BJ (cell line): Measurements from ENCODE around the gene TMEM50B. TPM values are rescaled to one million over a fixed set of nuclear protein-coding genes. Genes with fewer than 3 reads are reported as not detected.

Experiments
- CTCF ChIA-PET: fragments of 350-600 bp; formaldehyde crosslinking; extraction: SDS; loops from one replicate; lab custom pipeline; 2021; ENCODE audit warnings: antibody characterized with exemption, inconsistent platforms; lab: Yijun Ruan, JAX
- POLR2A ChIA-PET: fragments of 300-600 bp; sonication (Branson Sonifier 250); formaldehyde crosslinking; extraction: SDS; loops from one replicate; lab custom pipeline; 2021; ENCODE audit warnings: antibody characterized with exemption; lab: Charles Lee
- DNase-seq: peaks from one replicate; pipeline ENCODE4 v3.0.0-alpha.2; 2011; ENCODE audit warnings: low read depth
- H3K27me3 ChIP-seq: 2 replicates; pipeline ENCODE4 v1.6.0; 2011; ENCODE audit warnings: low read length; ENCODE audit not compliant: control insufficient read depth, insufficient read depth
- H3K36me3 ChIP-seq: 2 replicates; pipeline ENCODE4 v1.5.1; 2011; ENCODE audit warnings: low read length; ENCODE audit not compliant: control insufficient read depth, insufficient read depth
- H3K4me3 ChIP-seq: 2 replicates; pipeline ENCODE4 v1.5.1; 2011; ENCODE audit warnings: low read depth, mild to moderate bottlenecking, control low read depth, low read length
- polyA plus RNA-seq: library from polyadenylated mRNA; depleted of rRNA; stranded (reverse); fragments of >200 nt; gene quantifications from 2 replicates; pipeline ENCODE4 v1.2.3, GENCODE V29; 2011
- TF ChIP-seq, protein P1 (sequence below): IDR thresholded peaks from 2 replicates; pipeline ENCODE4 v1.5.1; 2011; ENCODE audit warnings: low read depth, mild to moderate bottlenecking, control low read depth, inconsistent platforms, low read length, moderate library complexity; ENCODE audit not compliant: insufficient read depth

TMEM50B gene
- polyA plus RNA-seq, 1 experiment: 23.5 TPM

- TF ChIP-seq, protein P1, sequence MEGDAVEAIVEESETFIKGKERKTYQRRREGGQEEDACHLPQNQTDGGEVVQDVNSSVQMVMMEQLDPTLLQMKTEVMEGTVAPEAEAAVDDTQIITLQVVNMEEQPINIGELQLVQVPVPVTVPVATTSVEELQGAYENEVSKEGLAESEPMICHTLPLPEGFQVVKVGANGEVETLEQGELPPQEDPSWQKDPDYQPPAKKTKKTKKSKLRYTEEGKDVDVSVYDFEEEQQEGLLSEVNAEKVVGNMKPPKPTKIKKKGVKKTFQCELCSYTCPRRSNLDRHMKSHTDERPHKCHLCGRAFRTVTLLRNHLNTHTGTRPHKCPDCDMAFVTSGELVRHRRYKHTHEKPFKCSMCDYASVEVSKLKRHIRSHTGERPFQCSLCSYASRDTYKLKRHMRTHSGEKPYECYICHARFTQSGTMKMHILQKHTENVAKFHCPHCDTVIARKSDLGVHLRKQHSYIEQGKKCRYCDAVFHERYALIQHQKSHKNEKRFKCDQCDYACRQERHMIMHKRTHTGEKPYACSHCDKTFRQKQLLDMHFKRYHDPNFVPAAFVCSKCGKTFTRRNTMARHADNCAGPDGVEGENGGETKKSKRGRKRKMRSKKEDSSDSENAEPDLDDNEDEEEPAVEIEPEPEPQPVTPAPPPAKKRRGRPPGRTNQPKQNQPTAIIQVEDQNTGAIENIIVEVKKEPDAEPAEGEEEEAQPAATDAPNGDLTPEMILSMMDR: no peak
- CTCF ChIA-PET: interaction anchor here (0.6 to 2.4 kb wide), 3 partner anchors 16 to 690 kb away, joined by 3 to 6 read pairs (median 4); partner anchors contain the start of gene PAXBP1
- POLR2A ChIA-PET: no interaction called here
- H3K36me3 ChIP-seq: peaks cover 1% of the 10 kb centered on the region; the same call in 1 of the 2 replicates
- H3K4me3 ChIP-seq: no peak overlapping the region
- no peak for DNase-seq
- no peaks in the 10 kb centered on the region for H3K27me3 ChIP-seq
Measured at GRCh38 chr21:33461538-33462250, 18.1 kb downstream of the TMEM50B start.

- ChIA-PET POLR2A (no interaction called here), CTCF (interaction anchor here (1.0 to 2.3 kb wide), 4 partner anchors 10 to 98 kb away, joined by 3 to 8 read pairs (median 5); partner anchors contain the start of gene DNAJC28)
- Histone ChIP-seq H3K36me3 (peaks cover 1% of the 10 kb centered on the region; the same call in 1 of the 2 replicates), H3K4me3 (no peak overlapping the region), H3K27me3 (no peaks in the 10 kb centered on the region)
- DNase-seq: no peak
- TF ChIP-seq, protein P1: no peak
Measured at GRCh38 chr21:33458861-33459260, 20.9 kb downstream of the TMEM50B start.

- TF ChIP-seq, protein P1: no peak
- Histone ChIP-seq H3K4me3 (no peak overlapping the region), H3K27me3 (no peaks in the 10 kb centered on the region), H3K36me3 (peaks cover 1% of the 10 kb centered on the region; the same call in 1 of the 2 replicates)
- CTCF ChIA-PET: interaction anchor here (0.7 to 4.6 kb wide), 6 partner anchors 10 to 260 kb away, joined by 3 to 21 read pairs (median 3); no protein-coding TSS in a partner anchor
- POLR2A ChIA-PET: no interaction called here
- no peak for DNase-seq
Measured at GRCh38 chr21:33455686-33456446, 23.9 kb downstream of the TMEM50B start.

DNA sequence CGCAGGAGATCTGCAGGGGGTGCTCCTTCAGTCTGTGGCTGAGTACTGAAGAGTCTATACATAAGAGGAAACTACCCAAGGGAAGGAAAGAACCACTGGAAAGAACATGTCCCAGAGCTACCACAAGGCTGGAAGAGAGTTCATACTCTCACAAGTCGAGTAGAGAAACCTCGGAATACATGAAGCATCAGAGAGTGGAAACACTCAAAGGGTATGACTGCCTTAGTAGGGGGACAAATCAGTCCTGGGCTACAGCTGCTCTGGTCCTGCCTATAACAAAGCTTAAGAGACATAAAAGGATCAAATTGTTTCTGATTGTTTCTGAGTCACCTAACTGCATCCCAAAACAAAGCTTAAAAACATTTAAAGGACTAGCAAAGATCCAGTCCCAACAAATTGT is 27.4 kb downstream of the TMEM50B start:
- Histone ChIP-seq H3K4me3 (no peak overlapping the region), H3K36me3 (peaks cover 1% of the 10 kb centered on the region; the same call in 1 of the 2 replicates), H3K27me3 (no peaks in the 10 kb centered on the region)
- DNase-seq: no peak
- ChIA-PET CTCF (interaction anchor here (1.3 kb wide), 1 partner anchor 253 kb away, joined by 4 read pairs; no protein-coding TSS in a partner anchor), POLR2A (interaction anchor here (0.6 kb wide), 1 partner anchor 21 kb away, joined by 6 read pairs; no protein-coding TSS in a partner anchor)
- TF ChIP-seq, protein P1: no peak
